ENCODE measurements around the gene MFRP. TPM values are rescaled to one million over a fixed set of nuclear protein-coding genes. Genes with fewer than 3 reads are reported as not detected.

Gene MFRP
- total RNA-seq, 1 donor: not detected

DNA sequence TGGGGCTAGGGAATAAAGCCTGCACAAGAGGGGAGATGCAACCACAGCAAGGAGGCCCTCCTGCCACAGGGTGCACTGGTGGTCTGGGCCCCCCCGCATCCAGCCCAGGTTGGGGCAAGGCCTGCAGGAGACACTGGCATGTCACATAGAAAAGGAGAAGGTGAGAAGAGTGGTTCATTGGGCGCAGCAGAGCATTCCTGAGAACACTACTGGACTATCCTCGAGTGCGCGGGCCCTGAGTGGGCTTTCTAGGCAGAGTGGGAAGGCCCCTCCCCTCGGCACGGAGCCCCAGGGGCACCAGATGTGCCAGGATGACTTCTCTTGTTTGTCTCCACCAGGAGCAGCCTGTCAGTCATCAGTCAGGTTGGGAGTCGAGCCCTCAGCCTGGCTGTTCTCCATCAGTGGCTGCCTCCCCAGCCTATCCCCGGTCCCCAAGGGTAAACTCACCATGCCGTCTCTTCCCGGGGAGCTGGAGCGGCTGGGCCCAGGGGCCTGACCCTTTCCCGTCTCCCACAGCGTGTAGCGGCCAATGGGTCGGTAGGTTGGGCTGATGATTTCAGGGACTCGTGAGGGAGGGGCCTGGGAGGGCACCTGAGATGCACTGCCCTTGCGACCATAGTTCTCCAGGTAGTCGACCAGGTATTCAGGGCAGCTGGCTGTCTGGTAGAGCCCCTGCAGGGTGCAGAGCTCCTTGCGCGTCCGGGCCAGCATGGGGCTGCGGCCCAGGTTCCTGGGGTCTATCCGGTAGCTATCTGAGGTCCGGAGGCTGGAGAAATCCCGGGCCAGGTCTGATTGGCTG lies 26.0 kb upstream of the MFRP start:
- TF ChIP-seq, protein P1, sequence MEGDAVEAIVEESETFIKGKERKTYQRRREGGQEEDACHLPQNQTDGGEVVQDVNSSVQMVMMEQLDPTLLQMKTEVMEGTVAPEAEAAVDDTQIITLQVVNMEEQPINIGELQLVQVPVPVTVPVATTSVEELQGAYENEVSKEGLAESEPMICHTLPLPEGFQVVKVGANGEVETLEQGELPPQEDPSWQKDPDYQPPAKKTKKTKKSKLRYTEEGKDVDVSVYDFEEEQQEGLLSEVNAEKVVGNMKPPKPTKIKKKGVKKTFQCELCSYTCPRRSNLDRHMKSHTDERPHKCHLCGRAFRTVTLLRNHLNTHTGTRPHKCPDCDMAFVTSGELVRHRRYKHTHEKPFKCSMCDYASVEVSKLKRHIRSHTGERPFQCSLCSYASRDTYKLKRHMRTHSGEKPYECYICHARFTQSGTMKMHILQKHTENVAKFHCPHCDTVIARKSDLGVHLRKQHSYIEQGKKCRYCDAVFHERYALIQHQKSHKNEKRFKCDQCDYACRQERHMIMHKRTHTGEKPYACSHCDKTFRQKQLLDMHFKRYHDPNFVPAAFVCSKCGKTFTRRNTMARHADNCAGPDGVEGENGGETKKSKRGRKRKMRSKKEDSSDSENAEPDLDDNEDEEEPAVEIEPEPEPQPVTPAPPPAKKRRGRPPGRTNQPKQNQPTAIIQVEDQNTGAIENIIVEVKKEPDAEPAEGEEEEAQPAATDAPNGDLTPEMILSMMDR (IDR thresholded peaks at IDR 0.05; ENCODE audit: insufficient read depth, low read length): no peak
- H3K4me3 ChIP-seq (ENCODE audit: low read depth, low read length): no peak overlapping the region
- DNase-seq (ENCODE audit: low read depth): no peak

GRCh38 chr11:119371778-119372182 lies 25.3 kb upstream of the MFRP start:
- no peak overlapping the region for H3K4me3 ChIP-seq (ENCODE audit: low read depth, low read length)
- DNase-seq (ENCODE audit: low read depth): no peak
- TF ChIP-seq, protein P1 (IDR thresholded peaks at IDR 0.05; ENCODE audit: insufficient read depth, low read length): no peak

DNA sequence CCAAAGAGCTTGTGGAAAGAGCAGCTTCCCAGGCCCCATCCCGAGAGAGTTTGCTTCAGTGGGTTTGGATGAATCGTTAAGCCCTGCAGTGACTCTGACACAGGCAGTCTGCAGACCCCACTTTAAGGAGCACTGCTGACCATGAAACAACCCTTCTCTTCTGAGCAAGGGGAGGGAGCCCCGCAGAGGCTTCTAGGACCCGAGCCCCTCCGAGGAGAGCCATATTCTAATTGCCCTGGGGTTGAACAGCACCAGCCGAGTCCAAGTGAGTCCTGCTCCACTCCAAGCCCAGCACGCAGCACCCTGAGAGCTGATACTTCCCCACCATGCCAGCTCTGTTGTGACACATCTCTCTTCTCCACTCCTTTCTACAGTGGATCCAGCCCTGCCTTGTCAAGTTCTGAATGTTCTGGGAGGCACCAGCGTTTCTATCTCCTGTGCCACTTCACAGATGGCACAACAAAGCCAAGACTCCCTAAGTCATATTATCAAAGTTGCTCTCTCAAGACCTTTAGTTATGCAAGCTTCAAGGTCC lies 24.6 kb upstream of the MFRP start:
- TF ChIP-seq, protein P1 (IDR thresholded peaks at IDR 0.05; ENCODE audit: insufficient read depth, low read length): no peak
- no peak for DNase-seq (ENCODE audit: low read depth)
- H3K4me3 ChIP-seq (ENCODE audit: low read depth, low read length): no peak overlapping the region

GRCh38 chr11:119370486-119371046 lies 24.1 kb upstream of the MFRP start:
- TF ChIP-seq, protein P1 (IDR thresholded peaks at IDR 0.05; ENCODE audit: insufficient read depth, low read length): no peak
- peak; percentile 26 for DNase-seq (ENCODE audit: low read depth)
- H3K4me3 ChIP-seq (ENCODE audit: low read depth, low read length): no peak overlapping the region

- TF ChIP-seq, protein P1 (IDR thresholded peaks at IDR 0.05; ENCODE audit: insufficient read depth, low read length): no peak
- DNase-seq (ENCODE audit: low read depth): no peak
Measured at GRCh38 chr11:119369132-119369925, 22.8 kb upstream of the MFRP start.

GRCh38 chr11:119368121-119369034 lies 21.9 kb upstream of the MFRP start:
- no peak overlapping the region for H3K4me3 ChIP-seq (ENCODE audit: low read depth, low read length)
- DNase-seq (ENCODE audit: low read depth): peak; percentile 71
- TF ChIP-seq, protein P1 (IDR thresholded peaks at IDR 0.05; ENCODE audit: insufficient read depth, low read length): no peak

More at GRCh38 chr11:119369132-119369925, 22.8 kb upstream of the MFRP start:
- no peak overlapping the region for H3K4me3 ChIP-seq (ENCODE audit: low read depth, low read length)
